ENCODE measurements around the gene NUDT1.

NUDT1 gene

GRCh38 chr7:2271273-2272026 lies 29.4 kb downstream of the NUDT1 start:
- no peak for DNase-seq

DNA sequence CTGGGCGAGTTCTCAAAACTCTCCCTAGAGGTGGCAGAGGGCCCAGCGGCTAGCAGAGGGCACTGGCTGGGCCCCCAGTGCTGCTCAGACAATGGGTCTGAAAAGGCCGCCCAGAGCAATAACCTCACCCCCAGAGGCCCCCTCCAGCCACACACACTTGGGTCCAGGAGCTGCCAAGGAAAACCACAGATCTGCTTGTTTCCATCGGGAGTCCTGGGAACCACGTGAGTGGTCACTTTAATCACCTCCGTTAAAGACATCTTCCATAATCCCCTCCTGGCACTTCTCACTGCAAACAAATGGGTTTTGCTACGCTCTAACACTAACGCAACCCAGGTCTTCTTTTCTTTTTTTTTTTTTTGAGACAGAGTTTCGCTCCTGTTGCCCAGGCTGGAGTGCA lies 30.0 kb downstream of the NUDT1 start:
- DNase-seq = no peak

DNA sequence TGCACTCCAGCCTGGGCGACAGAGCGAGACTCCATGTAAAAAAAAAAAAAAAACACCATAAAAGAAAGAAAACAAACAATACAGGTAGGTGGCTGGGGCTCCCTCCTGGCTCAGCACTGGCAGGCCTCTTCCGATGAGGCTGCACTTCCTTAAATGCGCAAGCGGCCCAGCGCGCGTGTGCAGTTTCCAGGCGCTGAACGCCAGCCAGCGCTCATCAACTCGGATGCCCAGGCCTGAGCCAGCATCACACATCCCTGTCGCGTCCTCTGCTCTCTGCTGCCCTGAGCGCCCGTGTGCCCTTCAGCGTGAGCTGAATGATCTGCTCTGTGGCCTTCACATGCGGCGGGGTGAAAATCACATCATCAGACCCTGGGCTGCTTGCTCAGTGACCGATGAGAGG lies 31.8 kb downstream of the NUDT1 start:
- no peak for DNase-seq

GRCh38 chr7:2274666-2275065 lies 32.6 kb downstream of the NUDT1 start:
- DNase-seq = no peak

DNA sequence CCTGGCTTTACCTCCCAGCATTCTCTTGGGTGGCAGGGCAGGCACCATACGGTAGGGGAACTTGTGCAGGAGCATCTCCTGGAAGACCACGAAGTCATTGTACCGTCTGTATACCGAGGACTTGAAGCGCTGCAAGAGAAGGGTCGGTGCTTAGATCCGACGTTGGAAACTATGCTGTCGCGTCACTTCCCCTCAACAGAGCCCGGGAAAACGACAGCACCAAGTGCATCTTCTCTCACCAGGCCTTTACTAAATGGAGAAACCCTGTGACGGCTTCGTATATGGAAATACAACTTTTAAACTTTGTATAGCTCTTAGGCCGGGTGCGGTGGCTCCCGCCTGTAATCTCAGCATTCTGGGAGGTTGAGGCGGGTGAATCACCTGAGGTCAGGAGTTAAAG lies 33.1 kb downstream of the NUDT1 start:
- no peak for DNase-seq

GRCh38 chr7:2276107-2276506 lies 34.1 kb downstream of the NUDT1 start:
- no peak for DNase-seq

DNA sequence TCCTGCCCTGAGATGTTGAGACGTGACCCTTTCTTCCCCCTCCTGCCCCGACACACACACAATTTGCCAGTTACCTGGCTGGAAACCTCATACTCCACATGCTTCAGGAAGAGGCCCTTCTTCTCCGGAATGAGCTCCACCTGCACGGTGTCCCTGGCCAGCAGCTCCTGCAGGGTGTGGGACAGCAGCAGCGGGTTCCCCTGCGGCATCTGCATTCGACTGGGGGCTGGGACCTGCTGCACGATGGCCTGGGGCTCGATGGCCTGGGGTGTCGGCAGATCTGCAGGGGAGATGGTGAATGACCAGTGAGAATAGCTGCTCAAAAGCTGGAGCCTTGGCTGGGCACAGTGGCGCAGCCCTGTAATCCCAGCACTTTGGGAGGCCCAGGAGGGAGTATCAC lies 36.0 kb downstream of the NUDT1 start:
- DNase-seq = no peak

DNA sequence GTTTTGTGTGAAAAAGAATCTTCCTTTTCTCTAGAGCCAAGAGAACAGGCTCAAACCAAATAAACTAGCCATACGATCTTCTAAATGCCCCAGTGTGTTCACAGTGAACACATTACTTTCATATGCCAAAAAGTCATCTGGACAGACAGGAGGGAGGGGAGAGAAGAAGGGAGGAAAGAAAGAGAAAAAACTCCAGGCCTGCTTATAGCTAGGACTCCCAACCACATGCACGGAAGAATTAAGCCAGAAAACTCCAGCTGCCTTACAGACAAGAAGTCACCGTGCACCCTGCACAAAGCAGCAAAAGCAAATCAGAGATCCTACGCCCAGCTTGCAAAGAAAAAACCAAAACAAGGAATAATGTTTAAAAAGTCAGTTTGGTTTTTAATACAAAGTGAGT lies 37.9 kb downstream of the NUDT1 start:
- DNase-seq = no peak

- DNase-seq = no peak
These were observed 38.4 kb downstream of the NUDT1 start for GRCh38 chr7:2280424-2280823.

- no peak for DNase-seq
These were observed 39.5 kb downstream of the NUDT1 start for GRCh38 chr7:2281541-2281940.

DNA sequence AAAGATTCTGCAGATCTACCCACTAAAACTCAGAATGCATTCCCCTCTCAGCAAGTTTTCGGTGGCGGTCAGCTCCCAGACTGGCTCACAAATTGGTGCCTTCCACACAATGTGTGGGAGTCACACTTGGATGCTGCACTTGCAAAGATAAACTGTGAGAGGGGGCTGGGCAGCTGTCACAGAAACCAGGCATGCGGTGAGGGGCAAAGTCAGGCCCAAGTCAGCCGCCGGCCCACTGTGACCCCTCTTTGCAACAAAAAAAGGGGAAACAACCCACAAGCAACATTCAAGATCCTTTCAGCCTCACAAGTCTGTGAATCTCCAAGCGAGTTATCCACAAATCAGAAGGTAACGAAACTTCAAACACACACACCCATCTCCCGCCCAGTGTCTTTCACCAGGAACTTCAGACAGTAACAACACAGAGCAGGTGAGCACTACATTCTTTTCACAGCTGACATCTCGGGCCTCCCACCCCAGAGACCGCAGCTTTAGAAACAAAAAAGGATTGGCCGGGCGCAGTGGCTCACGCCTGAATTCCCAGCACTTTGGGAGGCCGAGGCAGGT lies 40.2 kb downstream of the NUDT1 start:
- DNase-seq = no peak

DNA sequence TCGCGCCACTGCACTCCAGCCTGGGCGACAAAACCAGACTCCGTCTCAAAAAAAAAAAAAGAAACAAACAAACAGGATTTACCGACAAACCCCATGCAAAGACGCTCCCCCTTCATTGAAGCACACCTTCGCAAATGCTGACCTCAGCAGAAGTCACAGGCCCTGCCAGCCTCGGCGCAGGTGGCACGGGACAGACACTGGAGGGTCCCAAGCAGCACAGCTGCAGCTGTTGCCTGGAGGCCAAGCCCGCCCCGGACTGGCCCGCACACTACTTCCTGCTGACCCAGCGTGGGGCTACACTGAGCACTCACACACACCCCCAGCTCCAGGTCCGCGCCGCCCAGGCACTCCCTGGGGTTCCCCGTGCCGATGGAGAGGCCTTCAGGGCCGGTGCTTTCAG lies 41.0 kb downstream of the NUDT1 start:
- no peak for DNase-seq

DNA sequence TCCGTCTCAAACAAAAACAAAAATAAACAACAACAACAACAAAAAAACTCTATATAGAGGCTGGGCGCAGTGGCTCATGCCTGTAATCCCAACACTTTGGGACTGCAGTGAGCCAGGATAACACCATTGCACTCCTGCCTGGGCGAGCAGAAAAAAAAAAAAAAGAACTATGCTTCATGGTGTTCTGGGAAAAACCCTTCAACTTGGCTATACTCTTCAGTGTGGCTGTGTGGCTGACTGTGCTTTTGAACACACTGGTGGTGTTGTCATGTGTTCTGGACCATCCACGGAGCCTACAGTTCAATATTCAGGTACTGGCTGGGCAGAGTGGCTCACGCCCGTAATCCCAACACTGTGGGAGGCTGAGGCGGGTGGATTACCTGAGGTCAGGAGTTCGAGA lies 45.7 kb downstream of the NUDT1 start:
- DNase-seq = no peak

GRCh38 chr7:2288503-2288902 lies 46.5 kb downstream of the NUDT1 start:
- DNase-seq = no peak

DNA sequence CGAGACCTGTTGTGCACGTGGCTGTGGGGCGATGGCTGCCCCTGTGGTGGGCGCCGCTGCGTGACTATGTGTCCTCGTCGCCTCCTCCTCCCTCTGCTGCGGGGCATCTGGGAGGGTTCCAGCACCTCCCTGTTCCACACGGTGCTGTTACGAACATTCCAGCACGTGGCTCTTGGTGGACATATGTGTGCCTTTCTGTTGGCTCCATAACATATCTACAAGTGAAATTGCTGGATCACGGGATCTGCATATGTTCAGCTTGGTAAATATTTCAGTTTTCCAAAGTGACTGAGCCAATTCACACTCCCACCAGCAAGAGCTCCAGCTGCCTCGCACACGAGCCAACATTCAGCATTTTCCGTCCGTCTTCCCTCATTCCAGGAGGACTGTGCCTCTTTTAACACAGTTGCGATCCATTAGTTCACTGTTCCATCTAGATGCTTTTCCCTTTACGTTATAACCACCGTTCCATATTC lies 47.1 kb downstream of the NUDT1 start:
- no peak for DNase-seq

DNA sequence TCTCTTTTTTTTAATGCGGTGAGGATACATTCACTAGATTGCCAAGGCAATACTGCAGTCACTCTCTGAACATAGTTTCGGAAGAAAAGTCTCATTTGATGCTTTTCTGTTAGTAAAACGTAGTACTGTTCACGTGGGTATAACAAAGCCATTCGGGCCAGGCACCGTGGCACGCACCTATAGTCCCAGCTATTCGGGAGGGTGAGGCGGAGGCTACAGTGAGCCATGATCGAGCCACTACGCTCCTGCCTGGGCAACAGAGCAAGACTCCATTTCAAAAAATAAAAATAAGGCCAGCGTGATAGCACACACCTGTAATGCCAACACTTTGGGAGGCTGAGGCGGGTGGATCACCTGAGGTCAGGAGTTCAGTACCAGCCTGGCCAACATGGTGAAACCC lies 47.6 kb downstream of the NUDT1 start:
- DNase-seq = no peak

- no peak for DNase-seq
These were observed 48.9 kb downstream of the NUDT1 start for GRCh38 chr7:2290877-2291276.

DNA sequence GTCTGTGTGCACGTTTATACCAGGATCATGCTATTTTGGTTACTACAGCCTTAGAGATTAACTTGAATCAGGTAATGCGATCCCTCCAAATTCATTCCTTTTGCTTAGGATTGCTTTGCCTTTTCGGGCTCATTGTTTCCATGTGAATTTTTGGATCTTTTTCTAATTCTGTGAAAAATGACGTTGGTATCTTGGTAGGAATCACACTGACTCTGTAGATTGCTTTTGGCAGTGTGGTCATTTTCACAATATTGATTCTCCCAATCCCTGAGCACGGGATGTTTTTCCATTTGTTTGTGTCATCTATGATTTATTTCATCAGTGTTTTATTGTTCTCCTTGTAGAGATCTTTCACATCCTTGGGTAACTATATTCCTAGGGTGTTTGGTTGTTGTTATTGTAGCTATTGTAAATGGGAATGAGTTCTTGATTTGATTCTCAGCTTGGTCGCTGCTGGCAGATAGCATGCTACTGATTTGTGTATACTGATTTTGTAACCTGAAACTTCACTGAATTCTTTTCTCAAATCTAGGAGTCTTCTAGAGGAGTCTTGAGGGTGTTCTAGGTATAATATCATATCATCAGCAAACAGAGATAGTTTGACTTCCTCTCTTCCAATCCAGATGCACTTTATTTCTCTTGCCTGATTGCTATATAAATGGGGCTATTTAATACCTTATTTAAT lies 54.1 kb downstream of the NUDT1 start:
- no peak for DNase-seq

GRCh38 chr7:2296832-2297231 lies 54.8 kb downstream of the NUDT1 start:
- no peak for DNase-seq

GRCh38 chr7:2299131-2299829 lies 57.3 kb downstream of the NUDT1 start:
- no peak for DNase-seq

- no peak for DNase-seq
These were observed 58.0 kb downstream of the NUDT1 start for GRCh38 chr7:2299870-2300512.

Measured in hematopoietic multipotent progenitor cell treated with erythropoietin and hydrocortisone succinate and interleukin-3 and kit ligand, for 6 days (in vitro differentiated cells).